Memory B cell (primary cell): Measurements from ENCODE around the gene TRIM71.
"Not testable (repeated sequence)": the region's sequence is repeated elsewhere in the genome, so short reads cannot be mapped to it uniquely, and the experiment has no call there.

Source experiments
- ATAC-seq: fragments of 150-1000 bp; cut with Tn5 transposase; 2 replicates; pipeline ENCODE4 v1.10.0; 2021; ENCODE audit warnings: low read depth, mild to moderate bottlenecking, moderate library complexity
- DNase-seq, 2 donors: peaks; one replicate each; pipeline ENCODE4 v3.0.0; 2022; ENCODE audit warnings: low spot score in 2 of 2
- H3K27ac Mint-ChIP-seq: one replicate; pipeline ENCODE4 v1.8.0; 2022; ENCODE audit warnings: mild to moderate bottlenecking, moderate library complexity, mixed read lengths
- H3K27me3 Mint-ChIP-seq: one replicate; pipeline ENCODE4 v1.8.0; 2022; ENCODE audit warnings: mixed read lengths
- H3K36me3 Mint-ChIP-seq: one replicate; pipeline ENCODE4 v1.8.0; 2022; ENCODE audit warnings: mild to moderate bottlenecking, mixed read lengths
- H3K4me1 Mint-ChIP-seq: one replicate; pipeline ENCODE4 v1.8.0; 2022; ENCODE audit warnings: mixed read lengths
- H3K4me3 Mint-ChIP-seq: one replicate; pipeline ENCODE4 v1.8.0; 2022; ENCODE audit warnings: mild to moderate bottlenecking, moderate library complexity, mixed read lengths
- H3K9me3 Mint-ChIP-seq: one replicate; pipeline ENCODE4 v1.8.0; 2022; ENCODE audit warnings: mixed read lengths

Gene TRIM71

DNA sequence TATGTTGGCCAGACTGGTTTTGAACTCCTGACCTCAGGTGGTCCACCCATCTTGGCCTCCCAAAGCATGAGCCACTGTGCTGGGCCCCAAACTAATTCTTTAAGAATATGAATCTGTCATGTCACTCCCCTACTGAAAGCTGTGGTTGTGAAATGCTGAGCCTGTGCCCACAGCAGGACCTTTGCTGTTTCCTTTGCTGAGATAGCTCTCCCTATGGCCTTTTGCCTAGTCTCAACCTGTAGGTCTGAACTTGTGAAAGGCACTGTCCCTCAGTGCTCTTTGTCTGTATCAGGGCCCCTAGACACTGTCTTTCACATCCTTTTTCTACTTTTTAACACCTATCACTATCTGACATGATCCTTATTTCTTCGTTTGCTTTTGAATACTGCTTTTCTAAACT is 70.9 kb downstream of the TRIM71 start:
- H3K36me3 Mint-ChIP-seq = no peaks in the 10 kb centered on the region
- ATAC-seq = no peak

DNA sequence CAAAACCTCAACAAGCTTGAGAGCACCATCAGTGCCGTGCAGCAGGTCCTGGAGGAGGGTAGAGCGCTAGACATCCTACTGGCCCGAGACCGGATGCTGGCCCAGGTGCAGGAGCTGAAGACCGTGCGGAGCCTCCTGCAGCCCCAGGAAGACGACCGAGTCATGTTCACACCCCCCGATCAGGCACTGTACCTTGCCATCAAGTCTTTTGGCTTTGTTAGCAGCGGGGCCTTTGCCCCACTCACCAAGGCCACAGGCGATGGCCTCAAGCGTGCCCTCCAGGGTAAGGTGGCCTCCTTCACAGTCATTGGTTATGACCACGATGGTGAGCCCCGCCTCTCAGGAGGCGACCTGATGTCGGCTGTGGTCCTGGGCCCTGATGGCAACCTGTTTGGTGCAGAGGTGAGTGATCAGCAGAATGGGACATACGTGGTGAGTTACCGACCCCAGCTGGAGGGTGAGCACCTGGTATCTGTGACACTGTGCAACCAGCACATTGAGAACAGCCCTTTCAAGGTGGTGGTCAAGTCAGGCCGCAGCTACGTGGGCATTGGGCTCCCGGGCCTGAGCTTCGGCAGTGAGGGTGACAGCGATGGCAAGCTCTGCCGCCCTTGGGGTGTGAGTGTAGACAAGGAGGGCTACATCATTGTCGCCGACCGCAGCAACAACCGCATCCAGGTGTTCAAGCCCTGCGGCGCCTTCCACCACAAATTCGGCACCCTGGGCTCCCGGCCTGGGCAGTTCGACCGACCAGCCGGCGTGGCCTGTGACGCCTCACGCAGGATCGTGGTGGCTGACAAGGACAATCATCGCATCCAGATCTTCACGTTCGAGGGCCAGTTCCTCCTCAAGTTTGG is 72.9 kb downstream of the TRIM71 start:
- H3K36me3 Mint-ChIP-seq = no peaks in the 10 kb centered on the region
- H3K9me3 Mint-ChIP-seq = no peaks in the 10 kb centered on the region
- no peak for ATAC-seq

More for the DNA sequence above, 70.9 kb downstream of the TRIM71 start:
- Mint-ChIP-seq H3K4me3 (no peak overlapping the region), H3K27ac (no peak overlapping the region), H3K9me3 (no peaks in the 10 kb centered on the region), H3K4me1 (no peaks in the 10 kb centered on the region), H3K27me3 (peaks cover 2% of the 10 kb centered on the region)
- DNase-seq = no peak

DNA sequence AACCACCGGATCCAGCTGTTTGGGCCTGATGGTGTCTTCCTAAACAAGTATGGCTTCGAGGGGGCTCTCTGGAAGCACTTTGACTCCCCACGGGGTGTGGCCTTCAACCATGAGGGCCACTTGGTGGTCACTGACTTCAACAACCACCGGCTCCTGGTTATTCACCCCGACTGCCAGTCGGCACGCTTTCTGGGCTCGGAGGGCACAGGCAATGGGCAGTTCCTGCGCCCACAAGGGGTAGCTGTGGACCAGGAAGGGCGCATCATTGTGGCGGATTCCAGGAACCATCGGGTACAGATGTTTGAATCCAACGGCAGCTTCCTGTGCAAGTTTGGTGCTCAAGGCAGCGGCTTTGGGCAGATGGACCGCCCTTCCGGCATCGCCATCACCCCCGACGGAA is 73.6 kb downstream of the TRIM71 start:
- H3K36me3 Mint-ChIP-seq = no peaks in the 10 kb centered on the region
- no peaks in the 10 kb centered on the region for H3K9me3 Mint-ChIP-seq
- no peaks in the 10 kb centered on the region for H3K4me1 Mint-ChIP-seq
- DNase-seq (no peak), ATAC-seq (no peak)
- H3K27ac Mint-ChIP-seq = no peak overlapping the region
- H3K4me3 Mint-ChIP-seq = no peak overlapping the region
- peaks cover 2% of the 10 kb centered on the region for H3K27me3 Mint-ChIP-seq

More for the DNA sequence above, 72.9 kb downstream of the TRIM71 start:
- no peak for DNase-seq
- Mint-ChIP-seq H3K4me1 (no peaks in the 10 kb centered on the region), H3K4me3 (no peak overlapping the region), H3K27ac (no peak overlapping the region), H3K27me3 (peaks cover 2% of the 10 kb centered on the region)

DNA sequence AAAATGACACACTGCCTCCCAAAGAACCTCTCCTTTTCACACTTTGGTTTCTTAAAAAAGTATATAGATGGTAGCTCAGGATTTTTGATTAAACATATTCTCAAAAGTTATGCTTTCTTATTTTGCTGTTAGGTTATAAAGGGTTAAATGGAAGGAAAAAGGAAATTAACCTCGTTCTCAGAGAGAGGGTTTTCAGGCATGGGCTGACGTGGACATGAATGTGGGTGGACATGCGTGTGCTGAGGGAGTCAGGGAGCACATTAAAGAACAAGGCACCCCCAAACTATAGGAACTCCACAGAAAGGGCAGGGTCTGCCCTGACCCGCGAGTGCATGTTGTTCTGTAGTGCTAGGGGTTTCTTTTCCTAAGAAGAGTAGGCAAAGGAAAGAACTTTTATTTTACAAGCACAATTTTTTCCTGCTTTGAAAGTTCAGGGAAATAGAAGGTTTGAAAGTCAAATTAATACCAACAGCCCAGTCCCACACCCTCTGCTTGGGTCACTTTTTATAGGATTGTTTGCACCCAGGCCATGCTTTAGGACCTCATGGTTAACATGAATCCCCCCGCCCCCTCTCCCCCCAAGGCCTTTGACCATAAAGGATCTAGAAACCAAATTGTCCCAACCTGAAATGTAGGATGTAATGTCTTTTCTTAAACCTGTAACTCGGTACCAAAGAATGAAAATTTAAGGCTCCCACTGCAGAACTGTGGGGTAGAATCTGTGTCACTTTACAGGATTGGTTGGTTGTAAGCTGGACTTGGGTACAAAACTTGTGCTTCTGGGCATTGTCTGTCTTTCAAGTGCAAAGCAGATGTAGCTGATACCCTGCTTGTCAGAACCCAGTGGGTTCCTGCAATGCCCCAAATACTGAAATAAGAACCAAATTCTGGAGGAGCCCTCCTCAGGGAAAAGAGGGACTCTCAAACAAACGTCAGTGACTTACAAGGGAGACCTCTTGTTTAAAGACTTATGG is 75.1 kb downstream of the TRIM71 start:
- H3K36me3 Mint-ChIP-seq = no peaks in the 10 kb centered on the region
- DNase-seq (no peak), ATAC-seq (no peak)
- no peaks in the 10 kb centered on the region for H3K9me3 Mint-ChIP-seq
- no peak overlapping the region for H3K4me3 Mint-ChIP-seq
- H3K4me1 Mint-ChIP-seq = no peaks in the 10 kb centered on the region
- peaks cover 3% of the 10 kb centered on the region for H3K27me3 Mint-ChIP-seq
- no peak overlapping the region for H3K27ac Mint-ChIP-seq

DNA sequence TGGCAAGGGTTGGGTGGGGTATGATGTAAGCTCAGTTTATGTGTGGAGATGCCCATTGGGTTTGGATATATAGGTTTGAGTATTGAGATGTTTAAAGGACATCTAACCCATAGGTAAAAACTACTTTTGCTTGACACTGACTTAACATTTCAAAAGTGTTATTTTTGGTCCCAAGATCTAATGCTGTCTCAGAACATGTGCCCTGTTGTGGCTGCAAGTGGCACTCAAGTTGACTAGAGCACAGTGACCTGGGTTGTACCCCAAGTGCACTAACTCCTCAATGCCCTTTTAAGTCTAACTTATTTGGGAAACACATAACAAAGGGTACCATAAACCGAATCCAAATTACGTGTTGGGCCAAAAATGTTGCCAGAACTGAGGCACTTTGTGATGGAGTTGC is 77.2 kb downstream of the TRIM71 start:
- ATAC-seq (no peak), DNase-seq (no peak)
- H3K9me3 Mint-ChIP-seq = no peaks in the 10 kb centered on the region
- no peak overlapping the region for H3K4me3 Mint-ChIP-seq
- no peaks in the 10 kb centered on the region for H3K4me1 Mint-ChIP-seq
- H3K36me3 Mint-ChIP-seq = no peaks in the 10 kb centered on the region
- peaks cover 8% of the 10 kb centered on the region for H3K27me3 Mint-ChIP-seq
- H3K27ac Mint-ChIP-seq = no peak overlapping the region

DNA sequence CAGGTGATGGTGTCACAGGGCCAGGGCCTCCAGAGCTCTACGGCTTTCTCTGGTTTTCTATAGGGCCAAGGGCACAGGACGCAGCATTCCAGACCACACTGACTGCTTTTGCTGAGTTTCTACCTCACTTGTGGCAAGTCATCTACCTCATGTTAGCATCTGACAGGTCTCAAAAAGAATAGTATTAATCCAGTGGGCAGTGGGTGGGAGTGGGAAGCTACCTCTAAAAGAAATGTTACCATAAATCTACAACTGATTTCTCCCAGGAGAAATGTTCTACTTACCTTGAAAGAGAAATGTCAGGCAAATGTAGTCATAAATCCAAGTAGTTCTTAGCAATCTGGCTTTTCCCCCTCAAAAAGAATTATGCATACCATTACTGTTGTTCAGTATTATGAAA is 77.9 kb downstream of the TRIM71 start:
- H3K27ac Mint-ChIP-seq = no peak overlapping the region
- no peak overlapping the region for H3K4me3 Mint-ChIP-seq
- no peaks in the 10 kb centered on the region for H3K9me3 Mint-ChIP-seq
- ATAC-seq (no peak), DNase-seq (no peak)
- H3K27me3 Mint-ChIP-seq = peaks cover 8% of the 10 kb centered on the region
- H3K4me1 Mint-ChIP-seq = no peaks in the 10 kb centered on the region
- no peaks in the 10 kb centered on the region for H3K36me3 Mint-ChIP-seq

DNA sequence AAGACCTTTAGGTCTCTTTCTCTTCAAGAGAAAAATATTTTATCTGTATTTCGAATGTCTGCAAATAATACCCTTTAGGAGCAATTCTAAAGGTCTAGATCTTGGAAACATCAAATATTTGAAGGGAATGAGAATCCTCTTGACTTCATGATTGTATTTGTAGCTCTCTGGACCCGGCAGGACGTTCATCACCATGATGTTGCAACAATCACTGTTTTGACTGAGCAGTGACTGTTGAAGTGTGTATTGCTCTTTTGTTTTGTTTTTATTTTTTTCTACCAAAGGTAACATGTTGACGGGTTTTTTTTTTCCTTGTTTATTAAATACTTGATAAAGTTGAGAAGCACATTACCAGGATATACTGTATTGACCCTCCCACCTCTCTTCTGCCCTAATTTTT is 78.3 kb downstream of the TRIM71 start:
- ATAC-seq = no peak
- H3K9me3 Mint-ChIP-seq = no peaks in the 10 kb centered on the region
- no peaks in the 10 kb centered on the region for H3K36me3 Mint-ChIP-seq
- H3K4me3 Mint-ChIP-seq = no peak overlapping the region
- peaks cover 8% of the 10 kb centered on the region for H3K27me3 Mint-ChIP-seq
- no peak for DNase-seq
- H3K27ac Mint-ChIP-seq = no peak overlapping the region
- H3K4me1 Mint-ChIP-seq = no peaks in the 10 kb centered on the region

DNA sequence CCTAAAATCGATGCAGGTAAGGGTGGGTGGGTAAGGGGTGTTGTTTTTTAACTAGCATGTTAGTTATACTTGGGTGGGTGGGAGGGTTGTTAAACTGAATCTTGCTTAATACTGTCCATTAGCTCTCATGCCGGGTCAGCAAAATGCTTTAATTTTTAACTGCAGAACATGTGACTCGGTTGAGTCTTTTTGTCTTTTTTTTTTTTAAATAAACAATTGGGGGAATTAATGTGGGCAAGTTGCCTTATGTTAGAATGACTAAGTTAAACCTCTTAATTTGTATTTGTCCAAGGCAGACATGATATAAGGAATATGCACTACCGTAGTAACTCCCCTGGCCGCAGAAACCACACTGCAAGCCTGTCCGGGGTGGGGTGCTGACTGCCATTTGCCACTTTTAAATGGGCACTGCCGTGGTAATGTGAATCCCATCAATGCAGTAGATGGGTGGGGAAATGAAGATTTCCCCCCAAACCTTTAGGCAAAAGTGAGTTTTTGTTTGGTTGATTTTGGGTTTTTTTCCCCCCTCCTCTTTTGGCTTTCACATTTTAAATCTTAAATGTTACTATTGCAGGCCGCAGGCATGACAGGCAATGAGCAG is 79.3 kb downstream of the TRIM71 start:
- Mint-ChIP-seq H3K4me3 (no peak overlapping the region), H3K27ac (no peak overlapping the region), H3K27me3 (peaks cover 7% of the 10 kb centered on the region), H3K36me3 (no peaks in the 10 kb centered on the region), H3K9me3 (no peaks in the 10 kb centered on the region), H3K4me1 (no peaks in the 10 kb centered on the region)
- DNase-seq (no peak), ATAC-seq (no peak)

DNA sequence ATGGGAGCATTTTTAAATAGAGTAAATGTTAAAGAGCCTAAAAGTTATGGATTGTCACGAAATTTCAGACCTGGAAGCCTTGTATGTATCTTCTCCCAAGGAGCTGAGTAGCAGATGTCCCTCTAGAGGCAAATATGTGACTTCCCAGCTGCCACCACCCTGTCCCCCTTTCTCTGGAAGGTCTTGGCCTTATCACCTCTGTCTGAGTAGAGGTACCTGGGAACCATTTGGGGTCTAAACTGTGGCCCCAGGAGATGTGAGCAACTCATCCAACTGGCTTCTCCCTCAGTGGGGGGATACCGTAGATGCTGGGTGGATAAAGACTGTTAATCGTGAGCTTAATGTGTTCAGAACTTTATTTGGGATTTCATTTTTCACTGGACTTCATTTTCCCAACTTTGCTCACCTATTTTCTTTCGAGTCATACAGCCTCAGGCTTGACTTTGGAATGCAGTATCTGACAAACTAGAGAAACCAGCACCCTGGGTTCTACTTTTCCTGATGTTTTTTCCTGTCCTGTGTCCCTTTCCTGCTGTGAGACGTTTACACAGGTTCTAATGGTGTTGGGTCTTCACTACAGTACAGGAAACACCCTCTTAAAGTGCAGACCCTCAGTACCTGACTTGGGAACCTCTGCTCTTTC is 80.3 kb downstream of the TRIM71 start:
- no peak for ATAC-seq
- no peak for DNase-seq
- peaks cover 7% of the 10 kb centered on the region for H3K27me3 Mint-ChIP-seq

DNA sequence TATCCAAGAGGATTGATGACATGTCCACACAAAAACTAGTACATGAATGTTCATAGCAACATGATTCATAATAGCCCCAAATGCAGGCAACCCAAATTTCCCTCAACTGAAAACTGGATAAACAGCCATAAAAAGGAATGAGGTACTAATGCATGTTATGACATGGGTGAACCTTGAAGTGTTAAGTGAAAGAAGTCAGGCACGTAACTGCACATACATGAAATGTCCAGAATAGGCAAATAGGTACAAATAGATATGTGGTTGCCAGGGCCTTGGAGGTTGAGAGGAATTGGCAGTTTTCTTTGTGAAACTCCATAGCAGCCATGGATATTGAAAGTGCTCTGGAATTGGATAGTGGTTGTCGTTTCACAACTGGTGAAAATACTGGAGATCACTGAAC is 81.5 kb downstream of the TRIM71 start:
- DNase-seq (no peak), ATAC-seq (no peak)
- H3K27ac Mint-ChIP-seq = no peak overlapping the region
- no peaks in the 10 kb centered on the region for H3K36me3 Mint-ChIP-seq
- no peaks in the 10 kb centered on the region for H3K9me3 Mint-ChIP-seq
- no peaks in the 10 kb centered on the region for H3K4me1 Mint-ChIP-seq
- peaks cover 7% of the 10 kb centered on the region for H3K27me3 Mint-ChIP-seq
- no peak overlapping the region for H3K4me3 Mint-ChIP-seq

More for the DNA sequence above, 80.3 kb downstream of the TRIM71 start:
- Mint-ChIP-seq H3K4me1 (no peaks in the 10 kb centered on the region), H3K4me3 (no peak overlapping the region), H3K27ac (no peak overlapping the region), H3K9me3 (no peaks in the 10 kb centered on the region), H3K36me3 (no peaks in the 10 kb centered on the region)

DNA sequence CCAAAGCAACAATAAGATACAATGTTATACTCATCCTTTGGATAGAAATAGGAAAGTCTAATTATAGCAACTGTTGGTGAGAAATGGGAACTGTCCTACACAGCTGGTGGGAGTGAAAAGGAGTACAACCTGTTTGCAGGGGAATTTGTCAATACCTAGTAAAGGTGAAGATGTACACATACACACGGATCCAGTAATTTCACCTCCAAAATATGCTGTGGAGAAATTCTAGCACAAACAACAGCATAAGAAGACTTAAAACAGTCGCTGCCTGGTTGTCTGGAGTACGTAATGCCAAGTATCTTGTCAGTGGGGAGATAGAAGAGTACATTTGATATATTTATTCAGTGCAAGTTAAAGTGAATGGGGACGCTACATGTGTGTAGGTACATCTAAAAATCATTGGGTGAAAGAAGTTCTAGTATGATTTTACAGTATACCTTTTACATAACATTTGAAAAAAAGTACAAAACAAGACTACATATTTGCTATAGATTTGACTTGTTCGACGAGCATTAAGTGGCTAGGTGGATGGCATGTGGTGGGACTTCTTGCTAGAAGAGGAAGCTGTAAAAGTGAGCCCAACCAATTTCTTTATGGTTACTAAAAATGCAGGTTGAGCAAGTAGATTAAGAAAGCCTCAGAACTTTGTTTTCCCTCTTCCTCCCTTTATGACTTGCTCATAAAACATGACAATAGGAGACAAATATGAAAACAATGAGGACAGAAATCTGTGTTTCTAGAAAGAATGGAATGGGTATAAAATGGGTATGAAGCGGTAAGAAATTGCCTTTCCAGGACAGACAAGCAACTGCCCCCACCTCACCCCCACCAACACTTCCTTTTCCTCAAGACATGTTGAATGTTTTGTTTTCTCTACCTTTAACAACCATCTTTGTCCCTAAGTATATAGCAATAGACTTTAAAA is 83.5 kb downstream of the TRIM71 start:
- ATAC-seq = no peak

DNA sequence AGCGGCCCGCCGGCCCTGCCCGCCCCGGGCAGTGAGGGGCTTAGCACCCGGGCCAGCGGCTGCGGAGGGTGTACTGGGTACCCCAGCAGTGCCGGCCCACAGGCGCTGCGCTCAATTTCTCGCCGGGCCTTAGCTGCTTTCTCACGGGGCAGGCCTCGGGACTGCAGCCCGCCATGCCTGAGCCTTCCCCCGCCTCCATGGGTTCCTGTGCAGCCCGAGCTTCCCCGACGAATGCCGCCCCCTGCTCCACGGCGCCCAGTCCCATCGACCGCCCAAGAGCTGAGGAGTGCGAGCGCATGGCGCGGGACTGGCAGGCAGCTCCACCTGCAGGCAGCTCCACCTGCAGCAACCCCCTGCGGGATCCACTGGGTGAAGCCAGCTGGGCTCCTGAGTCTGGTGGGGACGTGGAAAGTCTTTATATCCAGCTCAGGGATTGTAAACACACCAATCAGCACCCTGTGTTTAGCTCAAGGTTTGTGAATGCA is 85.1 kb downstream of the TRIM71 start:
- ATAC-seq (peak; percentile 59), DNase-seq (peak in 1 of 2 donors; percentile 11)
- H3K4me1 Mint-ChIP-seq, H3K27me3 Mint-ChIP-seq, H3K27ac Mint-ChIP-seq, H3K9me3 Mint-ChIP-seq, H3K36me3 Mint-ChIP-seq: not testable (repeated sequence)
- peak overlapping the region; percentile 81 for H3K4me3 Mint-ChIP-seq

More for the DNA sequence above, 83.5 kb downstream of the TRIM71 start:
- H3K4me3 Mint-ChIP-seq = no peak overlapping the region
- no peaks in the 10 kb centered on the region for H3K36me3 Mint-ChIP-seq
- H3K4me1 Mint-ChIP-seq = no peaks in the 10 kb centered on the region
- H3K9me3 Mint-ChIP-seq = no peaks in the 10 kb centered on the region
- H3K27me3 Mint-ChIP-seq = peaks cover 8% of the 10 kb centered on the region
- DNase-seq = no peak
- H3K27ac Mint-ChIP-seq = no peak overlapping the region

DNA sequence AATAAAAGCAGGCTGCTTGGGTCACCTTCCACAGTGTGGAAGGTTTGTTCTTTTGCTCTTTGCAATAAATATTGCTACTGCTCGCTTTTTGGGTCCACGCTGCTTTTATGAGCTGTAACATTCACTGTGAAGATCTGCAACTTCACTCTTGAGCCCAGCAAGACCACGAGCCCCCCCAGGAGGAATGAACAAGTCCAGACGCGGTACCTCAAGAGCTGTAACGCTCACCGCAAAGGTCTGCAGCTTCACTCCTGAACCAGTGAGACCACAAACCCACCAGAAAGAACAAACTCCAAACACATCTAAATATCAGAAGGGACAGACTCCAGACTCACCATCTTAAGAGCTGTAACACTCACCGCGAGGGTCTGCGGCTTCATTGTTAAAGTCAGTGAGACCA is 86.2 kb downstream of the TRIM71 start:
- no peaks in the 10 kb centered on the region for H3K36me3 Mint-ChIP-seq
- peaks cover 3% of the 10 kb centered on the region for H3K27me3 Mint-ChIP-seq
- no peak overlapping the region for H3K27ac Mint-ChIP-seq
- H3K9me3 Mint-ChIP-seq = no peaks in the 10 kb centered on the region
- DNase-seq (no peak), ATAC-seq (no peak)
- no peak overlapping the region for H3K4me3 Mint-ChIP-seq
- no peaks in the 10 kb centered on the region for H3K4me1 Mint-ChIP-seq
